DMS114 treated with DMSO at 0.1 percent for 48 hours (cell line): Measurements from ENCODE around the gene SOX8.

Source experiments
- DNase-seq: peaks from one replicate; lab custom pipeline; 2025; ENCODE audit not compliant: unreplicated experiment; lab: John Stamatoyannopoulos, UW

SOX8 gene

GRCh38 chr16:986411-986810 lies 4.8 kb downstream of the SOX8 start:
- DNase-seq = no peak

- no peak for DNase-seq
These were observed 5.5 kb downstream of the SOX8 start for GRCh38 chr16:986925-987582.

GRCh38 chr16:987906-988305 lies 6.3 kb downstream of the SOX8 start:
- no peak for DNase-seq

- DNase-seq = no peak
These were observed 7.1 kb downstream of the SOX8 start for GRCh38 chr16:988471-989353.

GRCh38 chr16:989354-989814 lies 7.8 kb downstream of the SOX8 start:
- no peak for DNase-seq

- no peak for DNase-seq
These were observed 9.1 kb downstream of the SOX8 start for GRCh38 chr16:990516-991291.

- no peak for DNase-seq
These were observed 9.8 kb downstream of the SOX8 start for GRCh38 chr16:991345-991744.

- no peak for DNase-seq
These were observed 10.2 kb downstream of the SOX8 start for GRCh38 chr16:991773-992172.

- DNase-seq = no peak
These were observed 12.2 kb downstream of the SOX8 start for GRCh38 chr16:993731-994130.

GRCh38 chr16:995087-995486 lies 13.5 kb downstream of the SOX8 start:
- no peak for DNase-seq

GRCh38 chr16:995783-996182 lies 14.2 kb downstream of the SOX8 start:
- no peak for DNase-seq

- no peak for DNase-seq
These were observed 15.1 kb downstream of the SOX8 start for GRCh38 chr16:996681-997080.

GRCh38 chr16:997440-998051 lies 16.0 kb downstream of the SOX8 start:
- no peak for DNase-seq

- no peak for DNase-seq
These were observed 16.6 kb downstream of the SOX8 start for GRCh38 chr16:998211-998610.

GRCh38 chr16:998615-999014 lies 17.0 kb downstream of the SOX8 start:
- DNase-seq = no peak

- DNase-seq = no peak
These were observed 18.1 kb downstream of the SOX8 start for GRCh38 chr16:999677-1000076.

GRCh38 chr16:1000608-1001007 lies 19.0 kb downstream of the SOX8 start:
- no peak for DNase-seq

- DNase-seq = no peak
These were observed 19.5 kb downstream of the SOX8 start for GRCh38 chr16:1001096-1001495.

- DNase-seq = no peak
These were observed 21.0 kb downstream of the SOX8 start for GRCh38 chr16:1002399-1003166.
